ENCODE results near the gene VPS4A. TPM values are rescaled to one million over a fixed set of nuclear protein-coding genes. Genes with fewer than 3 reads are reported as not detected.

VPS4A gene
- polyA plus RNA-seq, 1 donor (not counting 4 experiments of a cell fraction or from before 2014, with no cell fraction given), result 18.2 TPM

DNA sequence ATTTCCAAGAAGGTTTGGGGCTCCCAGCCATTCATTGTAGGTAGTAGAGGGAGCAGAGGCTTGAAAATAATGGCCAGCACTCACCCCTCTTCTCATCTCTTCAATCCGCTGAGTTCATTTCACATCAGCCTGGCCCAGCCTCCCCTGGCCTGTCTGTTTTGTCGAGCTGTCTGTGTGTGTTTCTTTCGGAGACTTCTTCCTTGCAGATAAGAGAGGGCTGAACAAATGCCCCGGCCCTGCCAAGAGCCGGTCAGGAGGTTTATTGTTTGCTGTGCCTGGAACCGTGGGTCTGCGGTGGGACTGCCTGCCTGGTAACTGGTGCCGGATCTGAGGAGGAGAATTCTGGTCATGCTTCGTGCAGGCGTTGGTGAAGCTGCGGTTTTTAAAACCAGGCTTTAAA lies 3.4 kb downstream of the VPS4A start:
- FAIRE-seq (no peak), DNase-seq (ENCODE audit: low read depth, low spot score) (no peak)
- no peak overlapping the region for H3K4me3 ChIP-seq (ENCODE audit: control insufficient read depth in 2 of 3, extremely low read depth in 1 of 3, insufficient read depth in 2 of 3, low read depth in 1 of 3, low read length in 3 of 3)
- peaks cover 6% of the 10 kb centered on the region for H4K20me1 ChIP-seq (ENCODE audit: control insufficient read depth, extremely low read depth, insufficient read depth, low read length)
- peaks cover 22 to 29% of the 10 kb centered on the region in 2 experiments for H3K36me3 ChIP-seq (ENCODE audit: control insufficient read depth in 2 of 2, extremely low read depth in 1 of 2, insufficient read depth in 2 of 2, low read length in 2 of 2)
- dilution Hi-C loops (cut with MboI; ENCODE audit: extremely low pct_ligation_motif_present, low sequenced_read_pairs), result no loop called here
- peaks cover 54% of the 10 kb centered on the region for H3K79me2 ChIP-seq (ENCODE audit: control insufficient read depth, insufficient read depth, low read length)
- H3K27me3 ChIP-seq (ENCODE audit: control insufficient read depth, extremely low read depth, insufficient read depth, low read length), result no peaks in the 10 kb centered on the region
- H3K27ac ChIP-seq (ENCODE audit: control insufficient read depth, insufficient read depth, low read length), result no peak overlapping the region
- H3K9me3 ChIP-seq (ENCODE audit: control insufficient read depth, low read depth, low read length), result no peaks in the 10 kb centered on the region
- peaks cover 3% of the 10 kb centered on the region for H3K9me1 ChIP-seq (ENCODE audit: control insufficient read depth, extremely low read depth, insufficient read depth, low read length)
- H3K4me1 ChIP-seq (ENCODE audit: control insufficient read depth, extremely low read depth, insufficient read depth, low read length), result peaks cover 10% of the 10 kb centered on the region
- no peak for TF ChIP-seq EZH2 (IDR thresholded peaks at IDR 0.05; ENCODE audit: low read length)
- no peak for TF ChIP-seq CTCF (optimal IDR thresholded peaks at IDR 0.05 in 1 of 3, IDR thresholded peaks at IDR 0.05 in 1 of 3, conservative IDR thresholded peaks at IDR 0.05 in 1 of 3; ENCODE audit: extremely low read depth in 1 of 3, insufficient read depth in 2 of 3, low read length in 3 of 3)
- H3K4me2 ChIP-seq (ENCODE audit: control insufficient read depth, extremely low read depth, insufficient read depth, low read depth, low read length), result no peak overlapping the region
- no peak overlapping the region for H3K9ac ChIP-seq (ENCODE audit: control insufficient read depth, extremely low read depth, insufficient read depth, low read length)
- H2AFZ ChIP-seq (ENCODE audit: control insufficient read depth, low read length), result no peak overlapping the region

- Histone ChIP-seq H2AFZ (ENCODE audit: control insufficient read depth, low read length) (no peak overlapping the region), H3K9ac (ENCODE audit: control insufficient read depth, extremely low read depth, insufficient read depth, low read length) (no peak overlapping the region), H3K27ac (ENCODE audit: control insufficient read depth, insufficient read depth, low read length) (no peak overlapping the region), H3K4me2 (ENCODE audit: control insufficient read depth, extremely low read depth, insufficient read depth, low read depth, low read length) (no peak overlapping the region), H3K9me1 (ENCODE audit: control insufficient read depth, extremely low read depth, insufficient read depth, low read length) (peaks cover 3% of the 10 kb centered on the region), H4K20me1 (ENCODE audit: control insufficient read depth, extremely low read depth, insufficient read depth, low read length) (peaks cover 6% of the 10 kb centered on the region), H3K9me3 (ENCODE audit: control insufficient read depth, low read depth, low read length) (no peaks in the 10 kb centered on the region), H3K4me3 (ENCODE audit: control insufficient read depth in 2 of 3, extremely low read depth in 1 of 3, insufficient read depth in 2 of 3, low read depth in 1 of 3, low read length in 3 of 3) (no peak overlapping the region), H3K79me2 (ENCODE audit: control insufficient read depth, insufficient read depth, low read length) (peaks cover 57% of the 10 kb centered on the region), H3K36me3 (ENCODE audit: control insufficient read depth in 2 of 2, extremely low read depth in 1 of 2, insufficient read depth in 2 of 2, low read length in 2 of 2) (peaks cover 34 to 40% of the 10 kb centered on the region in 2 experiments), H3K27me3 (ENCODE audit: control insufficient read depth, extremely low read depth, insufficient read depth, low read length) (no peaks in the 10 kb centered on the region), H3K4me1 (ENCODE audit: control insufficient read depth, extremely low read depth, insufficient read depth, low read length) (peaks cover 6% of the 10 kb centered on the region)
- FAIRE-seq, result no peak
- no peak for DNase-seq (ENCODE audit: low read depth, low spot score)
- dilution Hi-C loops (cut with MboI; ENCODE audit: extremely low pct_ligation_motif_present, low sequenced_read_pairs), result no loop called here
- TF ChIP-seq EZH2 (IDR thresholded peaks at IDR 0.05; ENCODE audit: low read length) (no peak), CTCF (optimal IDR thresholded peaks at IDR 0.05 in 1 of 3, IDR thresholded peaks at IDR 0.05 in 1 of 3, conservative IDR thresholded peaks at IDR 0.05 in 1 of 3; ENCODE audit: extremely low read depth in 1 of 3, insufficient read depth in 2 of 3, low read length in 3 of 3) (no peak)
Observed at GRCh38 chr16:69315486-69316311, 4.5 kb downstream of the VPS4A start.
